GM12878 (cell line): ENCODE data around the gene VEPH1. TPM values are rescaled to one million over a fixed set of nuclear protein-coding genes. Genes with fewer than 3 reads are reported as not detected.

Source experiments
- ATAC-seq: fragments of 200-7000 bp; cut with Tn5 transposase; 3 replicates; pipeline ENCODE4 v1.9.1; 2020; ENCODE audit warnings: mild to moderate bottlenecking, moderate library complexity
- BruUV-seq: library from RNA; stranded (reverse); fragments of 400-500 nt; replicated peaks from 2 replicates; lab custom pipeline; 2021; lab: Mats Ljungman, UMichigan
- CTCF ChIA-PET: fragments of 300-600 bp; sonication (Branson Sonifier 250); formaldehyde crosslinking; extraction: SDS; loops from one replicate; lab custom pipeline; 2021; ENCODE audit warnings: inconsistent platforms; lab: Yijun Ruan, JAX
- POLR2A ChIA-PET: fragments of 350-600 bp; formaldehyde crosslinking; extraction: SDS; loops from one replicate; lab custom pipeline; 2021; ENCODE audit warnings: inconsistent platforms; lab: Charles Lee
- RAD21 ChIA-PET: fragments of 300-600 bp; sonication (Branson Sonifier 250); formaldehyde crosslinking; loops from one replicate; lab custom pipeline; 2023; ENCODE audit warnings: antibody characterized with exemption; ENCODE audit not compliant: unreplicated experiment; lab: Charles Lee
- SMC1A ChIA-PET: fragments of 300-600 bp; sonication (Branson Sonifier 250); formaldehyde crosslinking; loops from one replicate; lab custom pipeline; 2023; ENCODE audit not compliant: unreplicated experiment, uncharacterized antibody; lab: Charles Lee
- DNase-seq: peaks from one replicate; pipeline ENCODE4 v3.0.0-alpha.2; 2011; ENCODE audit warnings: low read depth, low spot score
- FAIRE-seq: peaks from 3 replicates; lab custom pipeline; 2011; peaks lifted over from hg19 to GRCh38; lab: Jason Lieb, UNC
- H2AFZ ChIP-seq: 2 replicates; pipeline ENCODE4 v1.6.0; 2011; ENCODE audit warnings: low read depth, low read length, control low read depth; ENCODE audit not compliant: control insufficient read depth
- H3K27ac ChIP-seq: 2 replicates; pipeline ENCODE4 v1.5.1; 2011; ENCODE audit warnings: control low read depth; ENCODE audit not compliant: control insufficient read depth, insufficient read depth
- H3K27me3 ChIP-seq, 2 experiments: replicated peaks in 1 of 2; 2 replicates each; pipeline versions ENCODE4 v1.6.0 to v1.6.1; 2011; ENCODE audit warnings: low read length in 1 of 2; ENCODE audit not compliant: control insufficient read depth in 2 of 2, insufficient read depth in 2 of 2
- H3K36me3 ChIP-seq, 2 experiments: 2 replicates each; pipeline ENCODE4 v1.5.1; 2011; ENCODE audit warnings: low read length in 1 of 2; ENCODE audit not compliant: control insufficient read depth in 2 of 2, insufficient read depth in 2 of 2
- H3K4me1 ChIP-seq: 2 replicates; pipeline ENCODE4 v1.6.1; 2011; ENCODE audit warnings: mild to moderate bottlenecking, low read length, moderate library complexity, mixed read lengths; ENCODE audit not compliant: control insufficient read depth, insufficient read depth
- H3K4me2 ChIP-seq: 2 replicates; pipeline ENCODE4 v1.6.0; 2011; ENCODE audit warnings: control low read depth; ENCODE audit not compliant: control insufficient read depth, insufficient read depth
- H3K4me3 ChIP-seq: fragments of 200-600 bp; sonication (generic); 2 replicates; pipeline ENCODE4 v1.5.1; 2016
- H3K79me2 ChIP-seq: 2 replicates; pipeline ENCODE4 v1.6.0; 2011; ENCODE audit warnings: low read length; ENCODE audit not compliant: control insufficient read depth, insufficient read depth
- H3K9ac ChIP-seq: 2 replicates; pipeline ENCODE4 v1.8.0; 2011; ENCODE audit warnings: low read length, control low read depth, mixed read lengths; ENCODE audit not compliant: control insufficient read depth, insufficient read depth
- H3K9me3 ChIP-seq: replicated peaks from 3 replicates; pipeline ENCODE4 v1.5.1; 2011; ENCODE audit warnings: mild to moderate bottlenecking, low read length; ENCODE audit not compliant: control insufficient read depth, insufficient read depth
- H4K20me1 ChIP-seq: 2 replicates; pipeline ENCODE4 v1.6.0; 2011; ENCODE audit not compliant: control insufficient read depth, insufficient read depth
- BMI1 ChIP-seq: fragments of 450-650 bp; IDR thresholded peaks from 2 replicates; pipeline ENCODE4 v1.6.1; 2016; ENCODE audit warnings: mild to moderate bottlenecking, moderate library complexity, borderline replicate concordance
- ETV6 ChIP-seq, 2 experiments: fragments of 450-650 bp in 1 of 2; IDR thresholded peaks in 1 of 2; conservative IDR thresholded peaks in 1 of 2; 2 replicates each; pipeline ENCODE4 v1.6.1; 2014; ENCODE audit warnings: antibody characterized with exemption in 1 of 2, borderline replicate concordance in 1 of 2, low read depth in 1 of 2, mild to moderate bottlenecking in 1 of 2, moderate library complexity in 1 of 2
- FOXK2 ChIP-seq: fragments of 450-650 bp; IDR thresholded peaks from 2 replicates; pipeline ENCODE4 v1.6.1; 2017; ENCODE audit warnings: mild to moderate bottlenecking, moderate library complexity
- FOXM1 ChIP-seq: IDR thresholded peaks from 2 replicates; pipeline ENCODE4 v1.6.1; 2012; ENCODE audit warnings: low read depth, mild to moderate bottlenecking, inconsistent platforms, low read length, moderate library complexity
- MXI1 ChIP-seq: fragments of 150-350 bp; IDR thresholded peaks from 2 replicates; pipeline ENCODE4 v1.6.1; 2011; ENCODE audit warnings: low read depth, mild to moderate bottlenecking, inconsistent platforms, low read length, improper control_type of control experiment
- NFYB ChIP-seq: IDR thresholded peaks from 2 replicates; pipeline ENCODE4 v1.6.1; 2011; ENCODE audit warnings: low read depth, mild to moderate bottlenecking, low read length, improper control_type of control experiment, moderate library complexity; ENCODE audit not compliant: insufficient read depth
- NR2C2 ChIP-seq: IDR thresholded peaks from 2 replicates; pipeline ENCODE4 v1.6.1; 2011; ENCODE audit warnings: borderline replicate concordance, low read depth; ENCODE audit not compliant: control insufficient read depth, insufficient read length
- POLR2AphosphoS5 ChIP-seq: IDR thresholded peaks from 2 replicates; pipeline ENCODE4 v1.6.1; 2011; ENCODE audit warnings: mild to moderate bottlenecking, low read length, inconsistent platforms
- SMC3 ChIP-seq: IDR thresholded peaks from 2 replicates; pipeline ENCODE4 v1.6.1; 2011; ENCODE audit warnings: low read length, improper control_type of control experiment, borderline replicate concordance
- SREBF2 ChIP-seq: IDR thresholded peaks from 2 replicates; pipeline ENCODE4 v1.6.1; 2012; ENCODE audit warnings: mild to moderate bottlenecking, low read length
- YBX1 ChIP-seq: fragments of 450-650 bp; IDR thresholded peaks from 2 replicates; pipeline ENCODE4 v1.6.1; 2016; ENCODE audit warnings: antibody characterized with exemption
- ZSCAN29 ChIP-seq: fragments of 450-650 bp; IDR thresholded peaks from 2 replicates; pipeline ENCODE4 v1.6.1; 2017; ENCODE audit warnings: mild to moderate bottlenecking, moderate library complexity
- in situ Hi-C: fragments of 300-500 bp; cut with MboI; formaldehyde crosslinking; loops from 9 replicates; pipeline ENCODE4 v1.14.3; 2018; ENCODE audit warnings: mixed read lengths
- intact Hi-C: fragments of 100-400 bp; cut with micrococcal nuclease; formaldehyde crosslinking; loops from one replicate; pipeline ENCODE4 v1.14.2; 2022; ENCODE audit not compliant: unreplicated experiment
- polyA plus RNA-seq, 11 experiments: library from polyadenylated mRNA; depleted of rRNA in 4 of 11; unstranded in 6 of 11; stranded (reverse) in 5 of 11; fragments of >200 nt; fragmentation: Nextera tagmentation in 4 of 11; fragmentation: Illumina TruSeq in 1 of 11; extraction: Ambion mirVana in 4 of 11; extraction: Trizol in 1 of 11; gene quantifications; 1 replicate in 1 of 11; 2 replicates in 10 of 11; pipeline versions ENCODE4 v1.2.1 to v1.2.3, GENCODE V29; 2011 to 2016; ENCODE audit warnings: inconsistent platforms in 2 of 11, missing spikeins in 2 of 11, low read depth in 1 of 11
- total RNA-seq, 4 experiments: library from RNA; depleted of rRNA in 3 of 4; stranded (reverse); fragments of >200 nt in 3 of 4; fragmentation: Illumina TruSeq in 1 of 4; extraction: Trizol in 1 of 4; gene quantifications; 2 replicates each; pipeline versions ENCODE4 v1.2.1 to v1.2.3, GENCODE V29; 2013 to 2021
- TF ChIP-seq, protein P1 (sequence below): fragments of 450-650 bp; formaldehyde crosslinking; IDR thresholded peaks from 2 replicates; pipeline ENCODE4 v1.4.0; 2022; ENCODE audit warnings: mild to moderate bottlenecking, moderate library complexity
- TF ChIP-seq, protein P2 (sequence below): fragments of 450-650 bp; IDR thresholded peaks from 2 replicates; pipeline ENCODE4 v1.6.1; 2014; ENCODE audit warnings: mild to moderate bottlenecking
- TF ChIP-seq, protein P3 (sequence below): fragments of 450-650 bp; IDR thresholded peaks from 2 replicates; pipeline ENCODE4 v1.6.1; 2017; ENCODE audit warnings: antibody characterized with exemption, mild to moderate bottlenecking, moderate library complexity
- TF ChIP-seq, protein P4 (sequence below): IDR thresholded peaks from 2 replicates; pipeline ENCODE4 v1.6.1; 2011; ENCODE audit warnings: mild to moderate bottlenecking, low read depth, low read length, moderate library complexity; ENCODE audit not compliant: insufficient replicate concordance

Gene VEPH1
- total and polyA plus RNA-seq, 10 of the 15 experiments (the other 5 are each of a cell fraction or from before 2014, with no cell fraction given) = 0.04 to 0.26 (median 0.17) TPM; not detected in 7

DNA sequence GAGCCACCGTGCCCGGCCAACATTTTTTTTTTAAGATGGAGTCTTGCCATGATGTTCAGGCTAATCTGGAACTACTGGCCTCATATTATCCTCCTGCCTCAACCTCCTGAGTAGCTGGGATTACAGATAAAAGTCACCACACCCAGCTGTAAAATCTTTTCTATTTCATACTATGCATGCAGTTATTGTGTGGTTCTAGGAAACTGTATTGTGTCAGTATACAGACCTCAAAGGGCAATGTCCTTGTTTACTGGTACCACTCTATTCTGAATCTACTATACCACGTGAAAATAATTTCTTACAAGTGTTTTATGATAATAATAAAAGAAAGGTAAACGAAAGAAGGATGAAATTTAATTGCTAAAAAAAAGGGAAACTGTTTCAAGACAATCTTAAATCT, 190.0 kb downstream of the VEPH1 start (continued):
- TF ChIP-seq, protein P1, sequence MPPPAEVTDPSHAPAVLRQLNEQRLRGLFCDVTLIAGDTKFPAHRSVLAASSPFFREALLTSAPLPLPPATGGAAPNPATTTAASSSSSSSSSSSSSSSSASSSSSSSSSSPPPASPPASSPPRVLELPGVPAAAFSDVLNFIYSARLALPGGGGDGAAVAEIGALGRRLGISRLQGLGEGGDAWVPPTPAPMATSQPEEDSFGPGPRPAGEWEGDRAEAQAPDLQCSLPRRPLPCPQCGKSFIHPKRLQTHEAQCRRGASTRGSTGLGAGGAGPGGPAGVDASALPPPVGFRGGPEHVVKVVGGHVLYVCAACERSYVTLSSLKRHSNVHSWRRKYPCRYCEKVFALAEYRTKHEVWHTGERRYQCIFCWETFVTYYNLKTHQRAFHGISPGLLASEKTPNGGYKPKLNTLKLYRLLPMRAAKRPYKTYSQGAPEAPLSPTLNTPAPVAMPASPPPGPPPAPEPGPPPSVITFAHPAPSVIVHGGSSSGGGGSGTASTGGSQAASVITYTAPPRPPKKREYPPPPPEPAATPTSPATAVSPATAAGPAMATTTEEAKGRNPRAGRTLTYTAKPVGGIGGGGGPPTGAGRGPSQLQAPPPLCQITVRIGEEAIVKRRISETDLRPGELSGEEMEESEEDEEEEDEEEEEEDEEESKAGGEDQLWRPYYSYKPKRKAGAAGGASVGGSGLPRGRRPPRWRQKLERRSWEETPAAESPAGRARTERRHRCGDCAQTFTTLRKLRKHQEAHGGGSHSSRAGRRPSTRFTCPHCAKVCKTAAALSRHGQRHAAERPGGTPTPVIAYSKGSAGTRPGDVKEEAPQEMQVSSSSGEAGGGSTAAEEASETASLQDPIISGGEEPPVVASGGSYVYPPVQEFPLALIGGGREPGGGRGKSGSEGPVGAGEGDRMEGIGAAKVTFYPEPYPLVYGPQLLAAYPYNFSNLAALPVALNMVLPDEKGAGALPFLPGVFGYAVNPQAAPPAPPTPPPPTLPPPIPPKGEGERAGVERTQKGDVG (CRISPR knock-in tag) = no peak
- TF ChIP-seq YBX1 (no peak), ETV6 (conservative IDR thresholded peaks at IDR 0.05 in 1 of 2, IDR thresholded peaks at IDR 0.05 in 1 of 2; ENCODE audit: borderline replicate concordance in 1 of 2, low read depth in 1 of 2) (no peak), SMC3 (no peak), ZSCAN29 (no peak)
- TF ChIP-seq, all 136 proteins: peak for 0

DNA sequence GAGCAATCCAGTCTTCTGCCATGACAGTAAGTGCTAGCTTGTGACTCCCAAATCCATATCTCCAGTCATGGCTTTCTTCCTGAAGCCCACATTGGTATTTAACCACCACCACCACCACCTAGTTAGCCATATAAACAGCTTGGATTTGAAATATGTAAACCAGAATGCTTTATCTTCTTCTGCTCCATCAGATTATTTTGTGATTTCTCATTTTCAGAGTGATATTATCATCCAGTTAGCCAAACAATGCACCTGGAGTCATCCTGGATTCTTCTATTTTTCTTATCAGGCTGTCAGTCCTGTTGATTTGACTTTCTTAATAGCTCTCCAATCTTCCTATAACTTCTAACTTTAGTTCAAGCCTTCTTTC, 190.9 kb downstream of the VEPH1 start:
- ChIA-PET SMC1A (no interaction called here), CTCF (no interaction called here), POLR2A (no interaction called here), RAD21 (no interaction called here)
- Histone ChIP-seq H4K20me1 (no peaks in the 10 kb centered on the region), H2AFZ (no peak overlapping the region), H3K4me2 (no peak overlapping the region), H3K9ac (no peak overlapping the region), H3K4me3 (no peak overlapping the region), H3K27ac (no peak overlapping the region), H3K27me3 (no peaks in the 10 kb centered on the region), H3K4me1 (no peaks in the 10 kb centered on the region), H3K79me2 (no peaks in the 10 kb centered on the region), H3K9me3 (no peaks in the 10 kb centered on the region), H3K36me3 (no peaks in the 10 kb centered on the region)
- FAIRE-seq (no peak), ATAC-seq (no peak), DNase-seq (no peak)
- in situ Hi-C loops = no loop called here
- no TSS peak for BruUV-seq
- intact Hi-C loops = no loop called here
- TF ChIP-seq SMC3 (no peak), BMI1 (no peak), POLR2AphosphoS5 (no peak), NFYB (no peak), FOXK2 (no peak), FOXM1 (no peak), MXI1 (no peak), SREBF2 (no peak), NR2C2 (no peak)
- TF ChIP-seq, protein P2, sequence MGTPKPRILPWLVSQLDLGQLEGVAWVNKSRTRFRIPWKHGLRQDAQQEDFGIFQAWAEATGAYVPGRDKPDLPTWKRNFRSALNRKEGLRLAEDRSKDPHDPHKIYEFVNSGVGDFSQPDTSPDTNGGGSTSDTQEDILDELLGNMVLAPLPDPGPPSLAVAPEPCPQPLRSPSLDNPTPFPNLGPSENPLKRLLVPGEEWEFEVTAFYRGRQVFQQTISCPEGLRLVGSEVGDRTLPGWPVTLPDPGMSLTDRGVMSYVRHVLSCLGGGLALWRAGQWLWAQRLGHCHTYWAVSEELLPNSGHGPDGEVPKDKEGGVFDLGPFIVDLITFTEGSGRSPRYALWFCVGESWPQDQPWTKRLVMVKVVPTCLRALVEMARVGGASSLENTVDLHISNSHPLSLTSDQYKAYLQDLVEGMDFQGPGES = no peak
- TF ChIP-seq, protein P3, sequence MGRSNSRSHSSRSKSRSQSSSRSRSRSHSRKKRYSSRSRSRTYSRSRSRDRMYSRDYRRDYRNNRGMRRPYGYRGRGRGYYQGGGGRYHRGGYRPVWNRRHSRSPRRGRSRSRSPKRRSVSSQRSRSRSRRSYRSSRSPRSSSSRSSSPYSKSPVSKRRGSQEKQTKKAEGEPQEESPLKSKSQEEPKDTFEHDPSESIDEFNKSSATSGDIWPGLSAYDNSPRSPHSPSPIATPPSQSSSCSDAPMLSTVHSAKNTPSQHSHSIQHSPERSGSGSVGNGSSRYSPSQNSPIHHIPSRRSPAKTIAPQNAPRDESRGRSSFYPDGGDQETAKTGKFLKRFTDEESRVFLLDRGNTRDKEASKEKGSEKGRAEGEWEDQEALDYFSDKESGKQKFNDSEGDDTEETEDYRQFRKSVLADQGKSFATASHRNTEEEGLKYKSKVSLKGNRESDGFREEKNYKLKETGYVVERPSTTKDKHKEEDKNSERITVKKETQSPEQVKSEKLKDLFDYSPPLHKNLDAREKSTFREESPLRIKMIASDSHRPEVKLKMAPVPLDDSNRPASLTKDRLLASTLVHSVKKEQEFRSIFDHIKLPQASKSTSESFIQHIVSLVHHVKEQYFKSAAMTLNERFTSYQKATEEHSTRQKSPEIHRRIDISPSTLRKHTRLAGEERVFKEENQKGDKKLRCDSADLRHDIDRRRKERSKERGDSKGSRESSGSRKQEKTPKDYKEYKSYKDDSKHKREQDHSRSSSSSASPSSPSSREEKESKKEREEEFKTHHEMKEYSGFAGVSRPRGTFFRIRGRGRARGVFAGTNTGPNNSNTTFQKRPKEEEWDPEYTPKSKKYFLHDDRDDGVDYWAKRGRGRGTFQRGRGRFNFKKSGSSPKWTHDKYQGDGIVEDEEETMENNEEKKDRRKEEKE = no peak
- TF ChIP-seq, protein P4, sequence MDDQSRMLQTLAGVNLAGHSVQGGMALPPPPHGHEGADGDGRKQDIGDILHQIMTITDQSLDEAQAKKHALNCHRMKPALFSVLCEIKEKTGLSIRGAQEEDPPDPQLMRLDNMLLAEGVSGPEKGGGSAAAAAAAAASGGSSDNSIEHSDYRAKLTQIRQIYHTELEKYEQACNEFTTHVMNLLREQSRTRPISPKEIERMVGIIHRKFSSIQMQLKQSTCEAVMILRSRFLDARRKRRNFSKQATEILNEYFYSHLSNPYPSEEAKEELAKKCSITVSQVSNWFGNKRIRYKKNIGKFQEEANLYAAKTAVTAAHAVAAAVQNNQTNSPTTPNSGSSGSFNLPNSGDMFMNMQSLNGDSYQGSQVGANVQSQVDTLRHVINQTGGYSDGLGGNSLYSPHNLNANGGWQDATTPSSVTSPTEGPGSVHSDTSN = no peak
